Calu3 (cell line): Measurements from ENCODE around the gene FBXL15. TPM values are rescaled to one million over a fixed set of nuclear protein-coding genes. Genes with fewer than 3 reads are reported as not detected.

Source experiments
- BruUV-seq: library from RNA; stranded (reverse); fragments of 400-500 nt; replicated peaks from 2 replicates; lab custom pipeline; 2021; lab: Mats Ljungman, UMichigan
- CTCF ChIA-PET: fragments of 300-600 bp; sonication (Branson Sonifier 250); formaldehyde crosslinking; loops from one replicate; lab custom pipeline; 2022; ENCODE audit warnings: antibody characterized with exemption; lab: Charles Lee
- DNase-seq: peaks from one replicate; pipeline ENCODE4 v3.0.0; 2022
- H3K27ac Mint-ChIP-seq: one replicate; pipeline ENCODE4 v1.8.0; 2022; ENCODE audit warnings: mixed read lengths; ENCODE audit not compliant: unreplicated experiment
- H3K27me3 Mint-ChIP-seq: one replicate; pipeline ENCODE4 v1.8.0; 2022; ENCODE audit warnings: mixed read lengths; ENCODE audit not compliant: unreplicated experiment
- H3K36me3 Mint-ChIP-seq: one replicate; pipeline ENCODE4 v1.8.0; 2022; ENCODE audit warnings: mild to moderate bottlenecking, moderate library complexity, mixed read lengths; ENCODE audit not compliant: insufficient read depth, unreplicated experiment
- H3K4me1 Mint-ChIP-seq: one replicate; pipeline ENCODE4 v1.8.0; 2022; ENCODE audit warnings: mild to moderate bottlenecking, low read depth, mixed read lengths; ENCODE audit not compliant: unreplicated experiment
- H3K4me3 Mint-ChIP-seq: one replicate; pipeline ENCODE4 v1.8.0; 2022; ENCODE audit warnings: mild to moderate bottlenecking, low read depth, moderate library complexity, mixed read lengths; ENCODE audit not compliant: unreplicated experiment
- H3K9me3 Mint-ChIP-seq: one replicate; pipeline ENCODE4 v1.8.0; 2022; ENCODE audit warnings: low read depth, mixed read lengths; ENCODE audit not compliant: unreplicated experiment
- CTCF ChIP-seq: fragments of 200-600 bp; IDR thresholded peaks from one replicate; pipeline ENCODE4 v1.8.0; 2022; ENCODE audit warnings: antibody characterized with exemption; ENCODE audit not compliant: unreplicated experiment
- intact Hi-C: fragments of 100-400 bp; cut with micrococcal nuclease; formaldehyde crosslinking; loops from one replicate; pipeline ENCODE4 v1.10.0; 2022; ENCODE audit not compliant: unreplicated experiment
- total RNA-seq: library from RNA; stranded (reverse); gene quantifications from 2 replicates; pipeline ENCODE4 v1.2.3, GENCODE V29; 2022

FBXL15 gene
- total RNA-seq, 1 experiment from 2014 or later, result 6.4 TPM

GRCh38 chr10:102410429-102411073 lies 10.1 kb upstream of the FBXL15 start:
- CTCF ChIA-PET, result no interaction called here
- H3K27me3 Mint-ChIP-seq, result peaks cover 82% of the 10 kb centered on the region
- no peak for DNase-seq
- no peak for TF ChIP-seq CTCF
- intact Hi-C loops, result no loop called here
- H3K4me1 Mint-ChIP-seq, result no peaks in the 10 kb centered on the region
- H3K9me3 Mint-ChIP-seq, result no peaks in the 10 kb centered on the region
- no peak overlapping the region for H3K4me3 Mint-ChIP-seq
- H3K27ac Mint-ChIP-seq, result no peak overlapping the region
- H3K36me3 Mint-ChIP-seq, result peaks cover 7% of the 10 kb centered on the region
- no TSS peak for BruUV-seq

GRCh38 chr10:102411341-102412255 lies 9.0 kb upstream of the FBXL15 start:
- no peak for DNase-seq
- Mint-ChIP-seq H3K4me3 (no peak overlapping the region), H3K27me3 (peaks cover 93% of the 10 kb centered on the region), H3K36me3 (peaks cover 5% of the 10 kb centered on the region), H3K27ac (no peak overlapping the region), H3K4me1 (peaks cover 8% of the 10 kb centered on the region), H3K9me3 (no peaks in the 10 kb centered on the region)
- CTCF ChIA-PET, result no interaction called here
- intact Hi-C loops, result no loop called here
- no TSS peak for BruUV-seq
- TF ChIP-seq CTCF, result no peak

- H3K9me3 Mint-ChIP-seq, result no peaks in the 10 kb centered on the region
- H3K4me3 Mint-ChIP-seq, result no peak overlapping the region
- H3K36me3 Mint-ChIP-seq, result peaks cover 5% of the 10 kb centered on the region
- DNase-seq, result no peak
- intact Hi-C loops, result no loop called here
- CTCF ChIA-PET, result interaction anchor here (1.6 kb wide), 1 partner anchor 11 kb away, joined by 4 read pairs; no protein-coding TSS in a partner anchor
- peaks cover 8% of the 10 kb centered on the region for H3K4me1 Mint-ChIP-seq
- peaks cover 97% of the 10 kb centered on the region for H3K27me3 Mint-ChIP-seq
- no peak for TF ChIP-seq CTCF
- H3K27ac Mint-ChIP-seq, result no peak overlapping the region
- BruUV-seq, result no TSS peak
Observed at GRCh38 chr10:102412293-102412692, 8.3 kb upstream of the FBXL15 start.

- no peak for DNase-seq
- intact Hi-C loops, result no loop called here
- no peak overlapping the region for H3K27ac Mint-ChIP-seq
- no peak overlapping the region for H3K4me3 Mint-ChIP-seq
- H3K27me3 Mint-ChIP-seq, result peaks cover 97% of the 10 kb centered on the region
- peaks cover 8% of the 10 kb centered on the region for H3K4me1 Mint-ChIP-seq
- peaks cover 5% of the 10 kb centered on the region for H3K36me3 Mint-ChIP-seq
- CTCF ChIA-PET, result interaction anchor here (1.0 to 1.6 kb wide), 2 partner anchors 9 to 10 kb away, joined by 4 to 5 read pairs; no protein-coding TSS in a partner anchor
- H3K9me3 Mint-ChIP-seq, result no peaks in the 10 kb centered on the region
- BruUV-seq, result no TSS peak
- no peak for TF ChIP-seq CTCF
Observed at GRCh38 chr10:102413053-102413705, 7.5 kb upstream of the FBXL15 start.
